ENCODE measurements around the gene CHMP2B. TPM values are rescaled to one million over a fixed set of nuclear protein-coding genes. Genes with fewer than 3 reads are reported as not detected.

The CHMP2B gene, protein sequence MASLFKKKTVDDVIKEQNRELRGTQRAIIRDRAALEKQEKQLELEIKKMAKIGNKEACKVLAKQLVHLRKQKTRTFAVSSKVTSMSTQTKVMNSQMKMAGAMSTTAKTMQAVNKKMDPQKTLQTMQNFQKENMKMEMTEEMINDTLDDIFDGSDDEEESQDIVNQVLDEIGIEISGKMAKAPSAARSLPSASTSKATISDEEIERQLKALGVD
- polyA plus RNA-seq (ENCODE audit: insufficient read length in 4 of 4) = 10 to 100 TPM; 51.8 to 67.2 (median 60.7) TPM

DNA sequence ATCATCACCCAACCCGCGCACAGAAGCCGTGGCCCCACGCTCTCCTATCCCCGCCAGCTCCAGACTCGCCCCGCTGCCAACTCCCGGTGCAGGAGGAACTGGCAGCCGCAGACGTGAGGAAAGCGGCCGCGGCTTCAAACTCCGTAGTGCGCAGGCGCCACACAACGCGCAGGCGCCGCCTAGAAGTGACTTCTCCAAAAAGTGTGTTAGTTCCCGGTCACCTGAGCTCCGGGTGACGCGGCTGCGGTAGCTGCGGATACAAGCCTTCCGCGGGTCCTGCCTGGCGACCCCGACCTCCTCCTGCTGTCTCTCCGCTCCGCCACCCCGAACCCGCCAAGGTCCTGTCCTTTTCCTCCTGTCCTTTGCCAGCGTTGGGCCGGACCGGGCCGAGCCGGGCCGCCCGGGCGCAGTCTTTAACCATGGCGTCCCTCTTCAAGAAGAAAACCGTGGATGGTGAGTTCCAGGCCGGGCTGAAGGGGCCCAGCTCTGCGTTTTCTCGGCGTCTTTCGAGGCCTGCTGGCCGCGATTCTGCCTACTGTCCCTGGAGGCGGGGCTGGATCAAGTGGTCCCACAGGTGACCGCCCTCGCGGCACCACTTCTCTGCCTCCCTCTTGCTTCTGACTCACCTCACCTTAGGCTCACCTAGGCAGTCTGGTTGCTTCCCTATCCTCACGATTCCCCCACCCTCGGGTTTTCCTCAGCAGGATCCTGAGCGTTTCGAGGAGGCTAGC, at the start of gene CHMP2B:
Gene CHMP2B (plus strand): TSS at position 206 of the 731 bp plus-strand sequence. CDS start 214 bp downstream, at position 420.
- DNase-seq (ENCODE audit: low read depth in 4 of 4, low spot score in 3 of 4) = peak; percentile 89 to 91 (median 90)

DNA sequence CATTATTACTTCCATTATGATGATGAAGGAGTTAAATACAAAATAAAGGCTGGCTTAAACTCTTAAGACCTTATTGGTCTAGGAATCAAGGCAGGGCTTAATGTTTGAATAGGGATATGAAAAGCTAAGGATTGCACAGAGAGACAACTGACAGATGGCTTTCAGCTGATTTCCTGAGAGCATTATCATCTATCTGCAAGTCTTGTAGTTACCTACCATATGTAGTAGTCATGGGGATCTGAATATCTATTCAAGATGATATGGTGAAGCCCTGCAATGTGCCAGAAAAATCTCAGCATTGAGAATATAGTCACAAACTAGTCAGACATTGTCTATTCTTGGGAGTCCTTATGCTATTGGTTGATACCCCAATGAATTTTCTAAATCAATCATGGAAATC, 47.5 kb upstream of the CHMP2B start:
- no peak for DNase-seq (ENCODE audit: low read depth in 4 of 4, low spot score in 3 of 4)

DNA sequence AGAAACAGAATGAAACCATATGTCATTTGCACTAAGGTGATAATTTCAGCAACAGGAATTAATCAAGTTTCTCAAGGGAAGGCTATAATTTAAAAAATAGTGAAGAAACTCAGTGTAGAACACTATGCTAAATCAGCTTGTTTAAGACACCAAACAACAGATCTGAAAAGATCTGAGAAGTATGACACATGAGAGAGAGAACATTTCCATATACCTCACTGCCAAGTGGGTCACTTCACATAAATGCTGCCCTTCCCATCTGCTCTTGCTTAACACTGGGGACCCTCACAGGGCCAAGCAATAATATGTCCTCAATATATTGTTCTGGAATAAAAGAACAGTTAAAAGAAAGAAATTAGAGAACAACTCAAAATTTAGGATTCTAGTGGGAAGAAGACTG, 45.6 kb upstream of the CHMP2B start:
- no peak for DNase-seq (ENCODE audit: low read depth in 4 of 4, low spot score in 3 of 4)

DNA sequence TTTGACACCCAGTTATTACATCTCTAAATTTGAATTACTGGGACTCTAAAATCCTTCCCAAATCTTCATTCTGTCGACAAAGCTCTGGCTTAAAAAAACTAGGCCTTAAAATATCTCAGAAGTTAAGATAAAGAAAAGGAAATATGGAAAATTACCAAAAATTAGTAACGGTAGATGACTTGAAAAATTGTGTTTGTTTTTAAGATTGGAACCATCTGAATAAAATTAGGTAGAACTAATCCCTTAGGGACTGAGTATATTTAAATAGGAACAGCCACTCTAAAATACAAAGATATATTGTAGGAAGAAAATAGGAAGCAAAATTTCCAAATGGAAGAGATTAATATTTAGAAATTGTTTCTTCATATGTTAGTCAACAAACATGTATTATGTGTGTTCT, 45.1 kb upstream of the CHMP2B start:
- no peak for DNase-seq (ENCODE audit: low read depth in 4 of 4, low spot score in 3 of 4)

DNA sequence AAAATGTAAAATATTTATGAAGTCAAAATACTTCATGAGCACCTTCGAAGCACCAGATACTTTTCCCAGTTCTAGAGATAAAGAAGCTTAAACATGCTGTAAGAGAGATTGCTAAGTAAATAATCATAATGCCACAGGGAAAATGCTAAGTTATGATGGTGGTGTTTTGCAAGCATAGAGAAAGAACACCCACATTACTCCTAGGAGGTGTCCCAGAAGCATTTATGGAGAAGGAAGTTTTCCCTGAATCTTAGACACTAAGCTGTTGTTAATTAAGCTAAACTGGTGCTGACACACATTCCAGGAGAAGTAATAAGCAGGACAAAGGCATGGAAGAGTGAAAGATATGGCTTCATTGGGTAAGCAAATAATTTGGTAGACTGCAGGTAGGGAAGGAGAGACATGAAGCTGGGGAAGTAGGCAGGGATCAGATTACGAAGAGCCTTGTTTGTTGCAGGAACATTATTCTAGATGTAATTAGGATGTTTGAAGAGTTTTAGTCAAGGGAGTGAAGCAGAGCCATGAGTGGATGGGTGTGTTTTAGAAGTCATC, 40.4 kb upstream of the CHMP2B start:
- DNase-seq (ENCODE audit: low read depth in 4 of 4, low spot score in 3 of 4) = no peak

DNA sequence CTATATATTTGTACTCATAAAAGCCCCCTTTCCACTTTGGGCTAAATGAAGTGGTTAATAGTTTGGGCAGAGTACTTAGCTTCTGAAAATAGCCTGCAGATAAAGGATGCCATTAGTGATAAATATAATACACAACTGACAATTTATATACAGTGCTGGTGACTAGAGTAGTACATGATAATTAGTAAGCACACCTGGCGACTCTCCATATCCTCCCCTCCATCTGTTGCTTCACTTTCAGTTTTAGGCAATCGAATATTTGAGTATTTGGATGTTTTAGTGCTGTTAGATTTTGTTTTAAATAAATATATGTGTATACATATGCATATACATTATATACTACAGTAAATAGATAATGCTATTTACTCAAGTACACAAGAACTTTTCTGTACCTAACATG, 35.9 kb upstream of the CHMP2B start:
- no peak for DNase-seq (ENCODE audit: low read depth in 4 of 4, low spot score in 3 of 4)

DNA sequence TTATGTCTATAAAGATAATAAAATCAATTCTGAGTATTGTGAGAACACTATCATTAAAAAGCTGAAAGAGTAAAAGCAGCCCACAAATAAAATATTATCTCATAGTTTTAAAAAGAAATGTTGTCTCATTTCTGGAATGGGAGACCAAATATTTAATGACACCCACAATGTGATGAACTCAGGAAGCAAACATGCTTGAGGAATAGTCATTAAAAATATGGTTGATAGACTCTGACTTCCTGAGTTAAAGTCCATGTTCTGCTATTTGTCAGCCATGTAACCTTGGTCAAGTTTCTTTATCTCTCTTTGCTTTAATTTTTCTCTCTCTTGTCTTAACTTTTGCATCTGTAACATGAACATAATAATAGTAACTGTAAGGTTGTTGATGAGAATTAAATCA, 35.5 kb upstream of the CHMP2B start:
- DNase-seq (ENCODE audit: low read depth in 4 of 4, low spot score in 3 of 4) = no peak

DNA sequence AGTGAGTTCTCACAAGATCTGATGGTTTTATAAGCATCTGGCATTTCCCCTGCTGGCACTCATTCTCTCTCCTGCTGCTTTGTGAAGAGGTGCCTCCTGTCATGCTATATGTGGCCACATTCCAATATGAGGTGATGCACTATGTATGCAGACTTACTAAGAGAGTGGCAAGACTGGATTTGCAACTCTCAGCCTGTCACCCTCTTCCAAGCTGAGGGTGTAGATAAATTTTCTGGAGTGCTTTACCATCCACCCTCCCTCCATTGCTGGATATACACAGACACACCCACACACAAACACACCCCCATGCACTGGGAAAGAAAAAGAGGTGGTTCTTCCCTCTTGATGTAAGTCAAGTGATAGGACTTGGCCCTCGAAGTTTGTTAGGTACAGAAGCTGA, 30.2 kb upstream of the CHMP2B start:
- no peak for DNase-seq (ENCODE audit: low read depth in 4 of 4, low spot score in 3 of 4)

DNA sequence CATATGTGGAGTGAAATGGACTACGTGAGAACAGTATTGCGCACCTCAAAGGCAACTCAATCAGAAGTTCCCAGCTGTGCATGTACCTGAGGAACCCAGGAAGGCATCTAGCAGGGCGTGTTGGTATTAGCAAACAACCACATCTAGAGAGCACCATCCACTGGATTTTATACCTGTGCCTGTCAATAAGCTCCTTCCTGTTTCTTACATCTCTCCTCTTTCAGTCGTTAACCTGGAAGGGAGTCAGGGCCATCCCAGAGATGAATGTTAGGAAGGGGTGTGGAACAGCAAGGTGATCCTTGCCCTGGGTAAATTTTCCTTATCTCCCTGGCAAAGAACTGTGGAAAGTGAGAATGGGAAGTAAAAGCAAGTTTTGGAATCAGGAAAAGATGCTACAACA, 29.6 kb upstream of the CHMP2B start:
- DNase-seq (ENCODE audit: low read depth in 4 of 4, low spot score in 3 of 4) = no peak

DNA sequence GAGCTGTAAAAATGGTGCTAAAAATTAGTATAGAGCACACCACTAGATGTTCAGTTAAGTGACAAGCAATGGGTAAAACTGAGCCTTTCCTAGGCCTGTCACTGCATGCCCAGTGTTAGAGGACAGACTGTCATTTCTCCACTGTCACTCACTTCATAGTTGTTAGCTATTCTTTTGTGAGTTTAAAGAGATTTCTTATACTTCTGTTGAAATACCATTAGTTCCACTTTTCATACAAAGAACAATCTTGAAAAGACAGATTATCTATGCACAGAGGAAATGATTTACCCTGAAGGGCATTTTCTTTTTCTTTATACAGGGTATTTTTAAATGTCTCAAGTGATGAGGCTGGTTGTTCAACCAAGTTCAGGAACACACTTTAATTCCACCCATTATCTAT, 28.3 kb upstream of the CHMP2B start:
- DNase-seq (ENCODE audit: low read depth in 4 of 4, low spot score in 3 of 4) = no peak

DNA sequence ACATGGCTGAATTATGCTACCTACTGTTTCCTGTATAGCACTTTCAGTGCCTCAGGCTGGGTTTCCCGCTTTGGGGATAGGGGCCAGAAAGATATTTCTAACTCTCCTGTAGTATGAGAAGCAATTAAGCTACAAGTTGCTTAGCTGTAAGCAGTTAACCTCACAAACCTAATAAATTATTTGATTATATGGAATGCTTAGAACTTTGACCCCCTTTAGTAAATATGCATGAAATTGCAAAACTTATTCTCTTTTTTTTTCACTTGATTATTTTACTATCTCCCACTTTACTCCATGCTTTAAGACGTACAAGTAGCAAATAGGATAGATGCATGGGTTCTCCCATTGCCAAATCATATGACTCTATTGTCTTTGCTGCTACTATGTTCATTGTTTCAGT, 27.5 kb upstream of the CHMP2B start:
- no peak for DNase-seq (ENCODE audit: low read depth in 4 of 4, low spot score in 3 of 4)

DNA sequence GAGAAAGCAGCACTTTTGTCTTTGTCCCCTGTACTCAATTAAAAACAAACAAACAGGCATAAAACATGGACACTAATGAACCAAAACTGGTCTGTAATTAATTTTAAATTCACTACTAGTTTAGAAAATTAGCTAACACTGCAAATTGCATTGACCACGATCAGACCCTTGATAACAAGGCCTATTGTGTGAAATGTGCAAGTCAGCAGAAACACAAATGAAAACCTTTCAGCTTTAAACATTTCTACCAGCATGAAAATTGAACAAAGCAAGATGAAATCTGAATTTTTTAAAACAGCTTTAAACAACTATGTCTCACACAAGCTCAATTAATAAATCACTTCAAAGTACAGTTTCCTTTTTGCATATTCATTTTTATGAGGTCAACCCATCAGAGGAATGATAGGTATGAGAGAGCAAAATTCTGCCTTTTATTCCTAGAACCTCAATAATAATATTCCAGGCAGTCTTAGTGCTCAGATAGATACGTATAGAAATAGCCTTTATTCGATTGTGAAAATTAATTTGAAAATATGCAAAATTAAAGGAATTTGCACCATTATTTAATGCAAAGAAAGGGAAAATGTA, 27.0 kb upstream of the CHMP2B start:
- DNase-seq (ENCODE audit: low read depth in 4 of 4, low spot score in 3 of 4) = no peak

DNA sequence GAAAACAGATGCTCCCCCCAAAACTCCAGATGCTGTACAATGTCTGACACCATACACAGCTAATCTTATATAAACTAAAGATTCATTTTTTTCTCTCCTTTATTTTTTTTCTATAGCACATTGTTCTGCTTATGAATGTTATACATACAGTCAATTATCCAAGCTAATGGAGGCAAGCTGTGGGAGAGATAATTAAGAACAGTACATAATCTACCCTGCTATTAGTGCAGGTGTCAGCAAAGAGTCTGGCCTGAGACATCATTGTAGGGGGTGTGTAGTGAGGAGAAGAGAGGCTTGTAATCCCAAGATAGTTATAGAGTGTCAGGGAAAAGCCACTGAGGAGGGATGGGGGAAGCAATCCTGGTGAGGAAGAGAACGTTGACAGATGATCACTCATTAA, 25.4 kb upstream of the CHMP2B start:
- DNase-seq (ENCODE audit: low read depth in 4 of 4, low spot score in 3 of 4) = no peak

DNA sequence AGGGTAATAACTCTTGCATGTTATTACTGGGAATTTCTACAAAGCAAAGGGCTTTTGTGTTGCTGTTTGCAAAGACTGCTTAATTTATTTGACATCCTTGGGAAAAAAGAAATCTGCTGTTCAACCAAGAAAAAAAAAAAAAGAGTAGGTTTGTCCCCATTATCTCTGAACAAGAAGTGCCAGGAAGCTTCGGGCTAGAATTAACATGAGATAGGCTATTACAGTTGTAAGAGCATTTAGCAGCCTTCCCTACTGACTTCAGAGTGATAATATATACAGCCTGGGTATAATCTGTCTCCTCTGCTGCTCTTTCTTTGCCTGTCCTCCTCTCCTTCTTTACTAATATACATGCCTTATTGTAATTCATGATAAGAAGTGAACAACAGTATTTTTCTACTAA, 23.3 kb upstream of the CHMP2B start:
- no peak for DNase-seq (ENCODE audit: low read depth in 4 of 4, low spot score in 3 of 4)

DNA sequence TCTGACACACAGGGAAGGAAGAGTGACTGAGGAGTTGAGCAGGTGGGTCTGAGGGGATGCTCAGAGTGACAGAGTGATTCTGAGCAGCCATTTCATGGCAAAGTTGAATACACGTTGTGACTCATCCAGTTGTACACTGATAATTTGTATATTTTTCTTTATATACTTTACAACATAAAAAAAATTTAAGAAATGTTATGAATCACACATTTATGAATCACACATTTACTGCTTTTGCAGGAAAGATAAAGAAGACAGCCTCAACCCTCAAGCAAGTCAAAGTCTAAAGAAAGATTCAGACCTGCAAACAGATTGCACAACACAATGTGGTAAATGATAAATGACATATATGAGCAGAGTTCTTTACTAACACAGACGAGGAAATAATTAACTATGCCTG, 21.0 kb upstream of the CHMP2B start:
- DNase-seq (ENCODE audit: low read depth in 4 of 4, low spot score in 3 of 4) = no peak

DNA sequence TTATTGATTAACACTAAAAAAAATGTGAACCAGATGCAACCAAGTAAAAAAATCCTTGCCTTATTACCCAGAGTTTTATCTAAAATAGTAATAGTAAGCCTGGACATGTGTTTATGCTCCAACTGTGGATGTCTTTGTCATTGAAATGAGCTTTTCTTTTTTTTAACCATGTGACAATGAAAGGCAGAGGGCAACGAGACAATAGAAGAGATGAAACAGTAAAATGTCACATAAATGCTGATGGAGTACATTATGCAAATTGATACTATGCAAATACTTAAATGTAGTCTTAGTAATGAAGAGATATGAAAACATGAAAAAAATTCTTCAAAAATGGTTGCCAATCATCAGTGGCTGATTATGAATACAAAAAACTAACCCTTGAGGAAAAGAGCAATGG, 20.5 kb upstream of the CHMP2B start:
- no peak for DNase-seq (ENCODE audit: low read depth in 4 of 4, low spot score in 3 of 4)

DNA sequence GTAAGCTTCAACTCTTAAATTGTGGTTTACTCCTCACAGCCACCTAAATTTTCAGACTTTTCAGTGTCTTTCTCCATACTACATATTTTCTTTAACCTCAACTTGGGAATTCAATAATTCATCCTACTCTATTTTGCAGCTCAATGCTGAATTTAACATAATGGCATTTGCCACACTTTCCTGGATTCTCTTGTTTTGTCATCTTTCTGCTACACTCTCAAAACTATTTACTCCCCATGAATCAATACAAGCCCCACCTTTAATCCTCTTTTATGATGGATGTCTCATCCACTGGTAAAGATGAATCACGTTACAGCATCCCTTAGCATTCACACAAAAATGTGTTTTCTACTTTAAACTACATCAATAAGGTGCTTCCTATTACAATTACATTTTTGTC, 19.6 kb upstream of the CHMP2B start:
- no peak for DNase-seq (ENCODE audit: low read depth in 4 of 4, low spot score in 3 of 4)

DNA sequence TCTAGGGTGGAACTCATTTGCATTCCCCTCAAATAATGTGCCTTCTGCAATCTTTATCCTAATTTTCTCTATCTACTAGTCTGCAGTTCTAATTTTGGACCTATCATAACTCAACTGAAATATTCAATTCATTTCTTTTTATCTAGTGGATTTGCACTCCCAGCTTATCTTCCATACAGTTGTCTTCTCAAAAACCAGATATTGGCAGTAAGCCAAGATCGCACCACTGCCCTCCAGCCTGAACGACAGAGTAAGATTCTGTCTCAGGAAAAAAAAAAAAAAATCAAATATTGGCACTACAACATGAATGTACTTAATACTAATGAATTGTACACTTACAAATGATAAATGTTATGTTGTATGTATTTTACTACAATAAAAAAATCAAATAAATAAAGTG, 18.0 kb upstream of the CHMP2B start:
- no peak for DNase-seq (ENCODE audit: low read depth in 4 of 4, low spot score in 3 of 4)

DNA sequence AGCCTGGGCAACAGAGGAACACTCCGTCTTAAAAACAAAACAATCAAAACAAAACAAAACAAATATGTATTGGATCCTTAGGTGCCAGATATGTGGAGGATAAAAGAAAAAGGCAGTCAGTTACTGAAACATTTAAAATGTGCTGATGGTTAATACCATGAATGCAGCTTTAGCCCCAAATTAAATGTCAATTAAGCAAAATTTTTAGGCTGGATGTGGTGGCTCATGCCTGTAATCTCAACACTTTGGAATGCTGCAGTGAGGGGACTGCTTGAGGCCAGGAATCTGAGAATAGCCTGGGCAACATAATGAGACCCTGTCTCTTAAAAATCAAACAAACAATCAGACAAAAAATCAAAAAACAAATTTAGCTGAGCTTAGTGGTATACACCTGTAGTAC, 8.5 kb upstream of the CHMP2B start:
- no peak for DNase-seq (ENCODE audit: low read depth in 4 of 4, low spot score in 3 of 4)

DNA sequence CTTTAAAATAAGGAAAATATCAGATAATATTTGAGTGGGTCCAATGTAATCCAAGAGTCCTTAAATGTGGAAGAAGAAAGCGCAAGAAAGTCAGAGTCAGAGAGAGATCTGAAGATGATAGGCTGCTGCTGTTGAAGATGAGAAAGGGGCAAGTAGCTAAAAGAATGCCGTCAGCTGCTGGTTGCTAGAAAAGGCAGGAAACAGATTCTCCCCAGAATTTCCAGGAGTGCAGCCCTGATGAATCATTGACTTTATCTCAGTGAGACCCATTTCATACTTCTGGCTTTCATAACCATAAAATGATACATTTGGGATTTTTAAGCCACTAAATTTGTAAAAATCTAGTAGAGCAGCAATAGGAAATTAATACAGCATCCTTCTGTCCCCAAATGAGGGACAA, 7.5 kb upstream of the CHMP2B start:
- DNase-seq (ENCODE audit: low read depth in 4 of 4, low spot score in 3 of 4) = no peak

DNA sequence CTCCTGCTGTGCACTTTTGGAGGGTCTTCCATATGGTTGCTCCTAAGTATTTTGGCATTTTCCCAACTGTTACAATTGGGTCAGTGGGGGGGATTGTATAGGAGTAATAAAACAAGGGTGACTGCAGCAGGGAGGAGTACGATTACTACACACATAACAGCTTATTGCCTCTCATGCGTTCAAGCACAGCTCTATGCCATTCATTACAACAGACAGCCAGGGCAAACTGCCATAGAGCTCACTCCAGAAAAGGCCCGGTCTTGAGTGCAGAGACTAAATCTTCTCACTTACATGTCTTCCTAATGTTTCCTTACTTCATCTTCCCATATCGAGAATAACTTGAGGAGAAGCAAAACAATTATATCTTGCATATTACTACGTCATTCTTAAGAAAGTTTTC, 1.4 kb upstream of the CHMP2B start:
- DNase-seq (ENCODE audit: low read depth in 4 of 4, low spot score in 3 of 4) = no peak

DNA sequence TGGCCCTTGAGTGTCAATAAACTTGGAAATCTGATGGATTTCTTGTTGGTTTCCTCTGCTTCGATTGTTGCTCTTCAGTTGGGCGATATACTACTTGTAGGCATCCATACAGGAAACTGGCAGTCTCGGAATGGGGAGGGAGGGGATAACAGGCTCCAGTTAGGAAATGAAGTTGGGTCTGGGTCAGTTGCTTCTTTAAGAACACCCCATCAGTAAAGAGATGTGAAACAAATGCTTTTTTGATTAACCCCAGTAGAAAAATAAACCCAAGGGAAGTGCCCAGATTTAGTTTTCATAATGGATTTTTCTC, 681 bp downstream of the CHMP2B start:
- DNase-seq (ENCODE audit: low read depth in 4 of 4, low spot score in 3 of 4) = no peak

All from right renal pelvis (tissue), 4 donors.